T-cell (primary cell): ENCODE data around the gene TMEM181. TPM values are rescaled to one million over a fixed set of nuclear protein-coding genes. Genes with fewer than 3 reads are reported as not detected.
"Not testable (repeated sequence)": the region's sequence is repeated elsewhere in the genome, so short reads cannot be mapped to it uniquely, and the experiment has no call there.

Experiments
- ATAC-seq, 4 experiments: fragments of 200-7000 bp in 3 of 4; fragments of 150-1000 bp in 1 of 4; cut with Tn5 transposase; replicated peaks in 1 of 4; 1 replicate in 3 of 4; 2 replicates in 1 of 4; pipeline ENCODE4 v1.10.0; 2021; ENCODE audit warnings: moderate library complexity in 3 of 4, mild to moderate bottlenecking in 2 of 4, moderate number of reproducible peaks in 1 of 4
- CTCF ChIA-PET, 2 donors: fragments of 300-600 bp; sonication (Branson Sonifier 250); formaldehyde crosslinking; loops; one replicate each; lab custom pipeline; 2022; ENCODE audit warnings: antibody characterized with exemption in 2 of 2; lab: Charles Lee
- POLR2A ChIA-PET, 2 donors: fragments of 300-600 bp; sonication (Branson Sonifier 250); formaldehyde crosslinking; loops; one replicate each; lab custom pipeline; 2022; ENCODE audit warnings: antibody characterized with exemption in 2 of 2; lab: Charles Lee
- DNase-seq, 35 experiments: peaks; one replicate each; pipeline versions ENCODE4 v3.0.0 to v3.0.0-alpha.2; 2013 to 2023
- H3K27ac ChIP-seq: one replicate; pipeline ENCODE4 v1.5.1; 2013; ENCODE audit warnings: low read length
- H3K27me3 ChIP-seq, 2 experiments: replicated peaks in 1 of 2; 1 replicate in 1 of 2; 2 replicates in 1 of 2; pipeline versions ENCODE4 v1.6.1 to v1.7.0; 2013; ENCODE audit warnings: low read length in 1 of 2, mixed read lengths in 1 of 2; ENCODE audit not compliant: control insufficient read depth in 2 of 2, insufficient read depth in 2 of 2; ENCODE audit errors: extremely low read depth in 1 of 2
- H3K36me3 ChIP-seq, 2 donors: 1 replicate in 1 of 2; 2 replicates in 1 of 2; pipeline versions ENCODE4 v1.6.1 to v1.7.0; 2013; ENCODE audit warnings: low read length in 1 of 2; ENCODE audit not compliant: control insufficient read depth in 2 of 2, insufficient read depth in 1 of 2; ENCODE audit errors: extremely low read depth in 1 of 2
- H3K4me1 ChIP-seq, 2 experiments: 1 replicate in 1 of 2; 2 replicates in 1 of 2; pipeline versions ENCODE4 v1.6.1 to v1.7.0; 2013; ENCODE audit warnings: low read length in 2 of 2, mixed read lengths in 1 of 2; ENCODE audit not compliant: insufficient read depth in 2 of 2, control insufficient read depth in 1 of 2; ENCODE audit errors: extremely low read depth in 1 of 2
- H3K4me3 ChIP-seq, 2 donors: 1 replicate in 1 of 2; 2 replicates in 1 of 2; pipeline versions ENCODE4 v1.5.1 to v1.7.0; 2013; ENCODE audit warnings: mild to moderate bottlenecking in 2 of 2, low read length in 1 of 2, moderate library complexity in 1 of 2; ENCODE audit not compliant: control insufficient read depth in 1 of 2; ENCODE audit errors: extremely low read depth in 1 of 2
- H3K9me3 ChIP-seq: 2 replicates; pipeline ENCODE4 v1.7.0; 2013
- H3K27ac Mint-ChIP-seq, 2 donors: one replicate each; pipeline ENCODE4 v1.8.0; 2020 to 2021; ENCODE audit warnings: mild to moderate bottlenecking in 2 of 2, mixed read lengths in 2 of 2
- H3K27me3 Mint-ChIP-seq, 2 donors: one replicate each; pipeline ENCODE4 v1.8.0; 2021 to 2022; ENCODE audit warnings: mixed read lengths in 2 of 2
- H3K36me3 Mint-ChIP-seq: one replicate; pipeline ENCODE4 v1.8.0; 2021; ENCODE audit warnings: mixed read lengths
- H3K4me1 Mint-ChIP-seq, 3 donors: one replicate each; pipeline ENCODE4 v1.8.0; 2020 to 2022; ENCODE audit warnings: mixed read lengths in 3 of 3, mild to moderate bottlenecking in 1 of 3
- H3K4me3 Mint-ChIP-seq, 3 donors: one replicate each; pipeline ENCODE4 v1.8.0; 2020 to 2022; ENCODE audit warnings: mild to moderate bottlenecking in 3 of 3, mixed read lengths in 3 of 3, moderate library complexity in 3 of 3
- H3K9me3 Mint-ChIP-seq, 3 donors: one replicate each; pipeline ENCODE4 v1.8.0; 2020 to 2022; ENCODE audit warnings: mixed read lengths in 3 of 3
- WGBS: methylation state at CpG from one replicate; pipeline ENCODE4 v1.1.5; 2013; ENCODE audit warnings: missing lambda C conversion rate; ENCODE audit not compliant: insufficient coverage; 5-methylcytosine and 5-hydroxymethylcytosine counted together
- total RNA-seq, 35 experiments: library from RNA in 6 of 35; stranded (reverse) in 6 of 35; fragments of 120-200 nt in 1 of 35; gene quantifications; one replicate each; pipeline versions ENCODE4 v1.2.1 to v1.2.4 and lab custom pipeline; 2013 to 2026

The TMEM181 gene
- total RNA-seq, 5 donors from 2014 or later (not counting 1 experiment from before 2014, with no cell fraction given): 15.9 to 21.5 (median 19.9) TPM

GRCh38 chr6:158631678-158632537 is 72.0 kb downstream of the TMEM181 start:
- H3K36me3 ChIP-seq: peaks cover 8 to 71% of the 10 kb centered on the region in 2 donors

DNA sequence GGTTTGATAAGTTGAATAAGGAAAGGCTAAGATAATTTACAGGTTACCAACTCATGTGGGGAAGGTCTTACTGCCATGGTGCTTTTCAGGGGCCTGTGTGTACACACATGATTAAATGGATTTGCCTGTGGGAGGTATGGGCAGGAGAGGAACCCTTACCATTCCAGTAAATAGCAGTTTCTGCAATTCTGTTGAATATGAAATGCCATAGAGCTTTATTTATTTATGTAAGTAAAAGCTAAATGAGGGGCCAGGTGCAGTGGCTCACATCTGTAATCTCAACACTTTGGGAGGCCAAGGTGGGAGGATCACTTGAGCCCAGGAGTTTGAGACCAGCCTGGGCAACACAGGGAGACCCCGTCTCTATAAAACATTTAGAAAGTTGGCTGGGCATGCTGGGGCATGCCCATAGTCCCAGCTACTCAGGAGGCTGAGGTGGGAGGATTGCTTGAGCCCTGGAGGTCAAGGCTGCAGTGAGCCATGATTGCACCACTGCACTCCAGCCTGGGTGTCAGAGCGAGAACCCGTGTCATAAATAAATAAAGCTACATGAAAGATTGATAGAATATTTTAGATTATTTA is 72.7 kb downstream of the TMEM181 start:
- not testable (repeated sequence) for H3K27ac ChIP-seq, H3K4me3 ChIP-seq, H3K9me3 Mint-ChIP-seq, H3K27me3 Mint-ChIP-seq, H3K27me3 ChIP-seq, ATAC-seq, H3K4me3 Mint-ChIP-seq, DNase-seq, H3K9me3 ChIP-seq
- H3K36me3 ChIP-seq: peaks cover 8 to 71% of the 10 kb centered on the region in 2 donors
- Mint-ChIP-seq H3K4me1 (peaks cover 56 to 57% (median 57%) of the 10 kb centered on the region in 3 donors), H3K27ac (peak overlapping the region; percentile 75 to 84), H3K36me3 (peaks cover 53% of the 10 kb centered on the region)
- POLR2A ChIA-PET: interaction anchor here (0.5 to 0.7 kb wide), 3 partner anchors 11 to 1312 kb away, joined by 3 to 6 read pairs (median 3); no protein-coding TSS in a partner anchor
- CTCF ChIA-PET: interaction anchor here (0.6 to 1.4 kb wide), 3 partner anchors 10 to 85 kb away, joined by 3 to 4 read pairs (median 3); no protein-coding TSS in a partner anchor
- WGBS: 83% methylated on average over 1 of the region's 3 CpGs
- H3K4me1 ChIP-seq: peaks cover 20 to 27% of the 10 kb centered on the region in 2 experiments

More at GRCh38 chr6:158631678-158632537, 72.0 kb downstream of the TMEM181 start:
- Histone ChIP-seq H3K9me3 (no peaks in the 10 kb centered on the region), H3K4me1 (peaks cover 19 to 27% of the 10 kb centered on the region in 2 experiments), H3K4me3 (no peak overlapping the region), H3K27ac (no peak overlapping the region), H3K27me3 (no peaks in the 10 kb centered on the region)
- H3K4me3 Mint-ChIP-seq: no peak overlapping the region
- H3K36me3 Mint-ChIP-seq: peaks cover 54% of the 10 kb centered on the region
- POLR2A ChIA-PET: no interaction called here
- no peak for DNase-seq
- CTCF ChIA-PET: interaction anchor here (0.6 to 1.4 kb wide), 3 partner anchors 10 to 417 kb away, joined by 3 to 12 read pairs (median 4); no protein-coding TSS in a partner anchor
- H3K4me1 Mint-ChIP-seq: peaks cover 50 to 55% (median 52%) of the 10 kb centered on the region in 3 donors
- H3K27ac Mint-ChIP-seq: peak overlapping the region; percentile 75 to 84
- ATAC-seq: no peak
- 89% methylated on average over 7 of the region's 19 CpGs for WGBS
- no peaks in the 10 kb centered on the region for H3K9me3 Mint-ChIP-seq
- no peaks in the 10 kb centered on the region for H3K27me3 Mint-ChIP-seq

GRCh38 chr6:158633127-158633526 is 73.2 kb downstream of the TMEM181 start:
- no peak for DNase-seq
- Histone ChIP-seq H3K9me3 (no peaks in the 10 kb centered on the region), H3K4me1 (peaks cover 20 to 27% of the 10 kb centered on the region in 2 experiments), H3K27ac (no peak overlapping the region), H3K36me3 (peaks cover 8 to 68% of the 10 kb centered on the region in 2 donors), H3K4me3 (no peak overlapping the region), H3K27me3 (no peaks in the 10 kb centered on the region)
- Mint-ChIP-seq H3K4me3 (no peak overlapping the region), H3K36me3 (peaks cover 52% of the 10 kb centered on the region), H3K4me1 (peaks cover 53 to 57% (median 57%) of the 10 kb centered on the region in 3 donors), H3K27ac (peak overlapping the region; percentile 48 to 76), H3K9me3 (no peaks in the 10 kb centered on the region), H3K27me3 (no peaks in the 10 kb centered on the region)
- POLR2A ChIA-PET: interaction anchor here (0.5 to 0.7 kb wide), 3 partner anchors 11 to 1313 kb away, joined by 3 to 6 read pairs (median 3); no protein-coding TSS in a partner anchor
- CTCF ChIA-PET: interaction anchor here (0.6 to 1.4 kb wide), 3 partner anchors 9 to 84 kb away, joined by 3 to 4 read pairs (median 3); no protein-coding TSS in a partner anchor
- no peak for ATAC-seq
- 97% methylated on average over 8 of the region's 11 CpGs for WGBS

- Mint-ChIP-seq H3K36me3 (peaks cover 44% of the 10 kb centered on the region), H3K27me3 (no peaks in the 10 kb centered on the region), H3K27ac (peak overlapping the region; percentile 82 to 84), H3K9me3 (no peaks in the 10 kb centered on the region), H3K4me1 (peaks cover 63 to 66% (median 64%) of the 10 kb centered on the region in 3 donors), H3K4me3 (peak overlapping the region in 1 of 3 donors; percentile 45)
- Histone ChIP-seq H3K36me3 (peaks cover 8 to 68% of the 10 kb centered on the region in 2 donors), H3K27me3 (no peaks in the 10 kb centered on the region), H3K4me1 (peaks cover 20 to 43% of the 10 kb centered on the region in 2 experiments), H3K4me3 (no peak overlapping the region), H3K27ac (peak overlapping the region; percentile 64), H3K9me3 (no peaks in the 10 kb centered on the region)
- ChIA-PET POLR2A (interaction anchor here in 1 of 2 donors (0.6 to 1.6 kb wide), 3 partner anchors 9 to 358 kb away, joined by 3 to 5 read pairs (median 4); partner anchors contain the start of gene DYNLT1), CTCF (interaction anchor here (0.7 to 1.1 kb wide), 7 partner anchors 15 to 56 kb away, joined by 3 to 5 read pairs (median 3); partner anchors contain the start of gene SYTL3 (in 1 of the 2))
- no CpG with 5 or more reads among the region's 6 CpGs for WGBS
- peak in 1 of 35 experiments; percentile 52 for DNase-seq
- ATAC-seq: peak in 2 of 4 experiments; percentile 43 to 77
Observed at GRCh38 chr6:158634695-158635426, 75.0 kb downstream of the TMEM181 start.

DNA sequence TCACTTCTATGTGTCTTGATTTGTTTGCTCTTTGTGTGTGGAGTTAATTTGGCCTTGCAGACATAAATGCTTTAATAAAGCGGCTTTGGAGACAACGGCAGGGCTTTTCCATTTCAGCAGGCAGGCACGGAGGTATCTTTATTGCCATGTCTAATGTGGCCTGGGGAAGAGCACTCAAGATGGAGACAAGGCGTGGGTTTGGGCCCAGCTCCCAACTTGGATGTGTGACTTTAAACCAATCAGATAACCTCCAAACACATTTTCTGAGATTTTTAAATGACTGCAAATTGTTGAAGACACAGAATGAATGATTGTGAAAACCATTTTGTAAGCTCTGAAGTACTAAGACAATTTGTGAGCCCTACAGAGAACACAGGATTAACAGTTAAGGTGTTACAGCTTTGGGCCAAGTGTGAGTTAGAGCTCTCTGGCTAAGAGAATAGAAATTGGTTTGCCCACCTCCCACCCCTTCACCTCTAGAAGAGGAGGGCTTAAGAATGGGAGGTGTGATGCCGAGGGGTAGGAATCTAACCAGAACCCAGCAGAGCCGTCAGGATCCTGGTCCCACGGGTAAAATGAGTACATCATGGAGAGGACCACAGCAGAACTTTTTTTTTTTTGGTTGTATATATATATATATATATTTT is 75.7 kb downstream of the TMEM181 start:
- Histone ChIP-seq H3K4me3 (no peak overlapping the region), H3K27me3 (no peaks in the 10 kb centered on the region), H3K27ac (peak overlapping the region; percentile 64), H3K9me3 (no peaks in the 10 kb centered on the region), H3K36me3 (peaks cover 10 to 64% of the 10 kb centered on the region in 2 donors), H3K4me1 (peaks cover 20 to 49% of the 10 kb centered on the region in 2 experiments)
- ChIA-PET POLR2A (interaction anchor here (0.5 to 1.6 kb wide), 5 partner anchors 8 to 47 kb away, joined by 3 to 7 read pairs (median 4); partner anchors contain the start of gene DYNLT1 (in 1 of the 2)), CTCF (interaction anchor here (0.7 to 1.1 kb wide), 5 partner anchors 14 to 56 kb away, joined by 3 to 5 read pairs (median 3); partner anchors contain the start of gene SYTL3 (in 2 of the 2))
- Mint-ChIP-seq H3K27me3 (no peaks in the 10 kb centered on the region), H3K27ac (peak overlapping the region; percentile 82 to 84), H3K4me3 (peak overlapping the region in 1 of 3 donors; percentile 45), H3K9me3 (no peaks in the 10 kb centered on the region), H3K4me1 (peaks cover 69 to 71% (median 70%) of the 10 kb centered on the region in 3 donors), H3K36me3 (peaks cover 48% of the 10 kb centered on the region)
- ATAC-seq (no peak), DNase-seq (no peak)
- WGBS: no CpG with 5 or more reads among the region's 7 CpGs
